ENCODE measurements around the gene TARS3. TPM values are rescaled to one million over a fixed set of nuclear protein-coding genes. Genes with fewer than 3 reads are reported as not detected.
"Not testable (repeated sequence)": the region's sequence is repeated elsewhere in the genome, so short reads cannot be mapped to it uniquely, and the experiment has no call there.

Gene TARS3
- total RNA-seq (10 to 100 TPM; 31.6 to 40.2 (median 35.7) TPM), polyA plus RNA-seq (10 to 100 TPM; 11.1 to 38.0 (median 21.1) TPM)
- long read RNA-seq, donor 1, transcript TARSL2-201 (19 exons, 3,610 nt), result major isoform, 54 of 67 reads
- long read RNA-seq, donor 1, partial matches to known transcripts, result 6 of 67 reads
- long read RNA-seq, donor 1, other reads (novel, unspliced or antisense), result 5 of 67 reads
- long read RNA-seq, donor 2, transcript TARSL2-201 (19 exons, 3,610 nt), result major isoform, 106 of 161 reads
- long read RNA-seq, donor 2, transcript TARSL2-202 (20 exons, 2,774 nt), result minor isoform, 9 of 161 reads
- long read RNA-seq, donor 2, partial matches to known transcripts, result 29 of 161 reads
- long read RNA-seq, donor 2, other reads (novel, unspliced or antisense), result 17 of 161 reads

GRCh38 chr15:101723874-101724674, at the start of gene TARS3:
Gene TARS3, minus strand, starts transcription at chr15:101724473. Its CDS starts 86 bp downstream, at chr15:101724387.
- Histone ChIP-seq H3K9me3 (no peaks in the 10 kb centered on the region), H3K27me3 (ENCODE audit: insufficient read depth in 3 of 3, low read length in 2 of 3) (no peaks in the 10 kb centered on the region), H3K4me1 (no peaks in the 10 kb centered on the region), H3K27ac (peak within 1 kb of the TSS; percentile 92), H3K36me3 (ENCODE audit: insufficient read depth in 1 of 2, low read depth in 1 of 2) (peaks cover 3 to 34% of the 10 kb centered on the region in 2 donors), H3K4me3 (peak within 1 kb of the TSS; percentile 73)
- DNase-seq (peak; percentile 97 to 98), ATAC-seq (peak; percentile 97 to 98 (median 98))
- WGBS, 3 donors, result 1% methylated on average over 61 to 93 of the region's 93 CpGs
- intact Hi-C loops (cut with DNase I), result no loop called here
- TF ChIP-seq CTCF (IDR thresholded peaks at IDR 0.05), result no peak

- whole genome bisulfite sequencing, 3 donors, result 50 to 67% (median 58%) methylated on average over 7 of the region's 7 CpGs
- H3K27ac ChIP-seq, result no peak overlapping the region
- DNase-seq (no peak), ATAC-seq (no peak)
- H3K4me1 ChIP-seq, result no peaks in the 10 kb centered on the region
- intact Hi-C loops (cut with DNase I), result no loop called here
- H3K4me3 ChIP-seq, result no peak overlapping the region
- H3K27me3 ChIP-seq (ENCODE audit: insufficient read depth in 3 of 3, low read length in 2 of 3), result no peaks in the 10 kb centered on the region
- no peaks in the 10 kb centered on the region for H3K9me3 ChIP-seq
- no peak for TF ChIP-seq CTCF (IDR thresholded peaks at IDR 0.05)
- no peaks in the 10 kb centered on the region for H3K36me3 ChIP-seq (ENCODE audit: insufficient read depth in 1 of 2, low read depth in 1 of 2)
Measured at GRCh38 chr15:101773496-101774100, 49.3 kb upstream of the TARS3 start.

GRCh38 chr15:101772921-101773320, 48.6 kb upstream of the TARS3 start:
- TF ChIP-seq CTCF (IDR thresholded peaks at IDR 0.05), result no peak
- Histone ChIP-seq H3K36me3 (ENCODE audit: insufficient read depth in 1 of 2, low read depth in 1 of 2) (no peaks in the 10 kb centered on the region), H3K27me3 (ENCODE audit: insufficient read depth in 3 of 3, low read length in 2 of 3) (no peaks in the 10 kb centered on the region), H3K9me3 (no peaks in the 10 kb centered on the region), H3K4me3 (no peak overlapping the region), H3K27ac (no peak overlapping the region), H3K4me1 (no peaks in the 10 kb centered on the region)
- DNase-seq, result no peak
- WGBS, 3 donors, result 86 to 93% (median 88%) methylated on average over 8 of the region's 8 CpGs
- intact Hi-C loops (cut with DNase I), result no loop called here
- ATAC-seq, result no peak

GRCh38 chr15:101767083-101767640, 42.9 kb upstream of the TARS3 start:
- H3K4me3 ChIP-seq; DNase-seq; H3K36me3 ChIP-seq (ENCODE audit: insufficient read depth in 1 of 2, low read depth in 1 of 2); H3K27me3 ChIP-seq (ENCODE audit: insufficient read depth in 3 of 3, low read length in 2 of 3); H3K9me3 ChIP-seq; H3K27ac ChIP-seq; intact Hi-C loops (cut with DNase I); H3K4me1 ChIP-seq; ATAC-seq: not testable (repeated sequence)
- 81 to 93% (median 86%) methylated on average over 5 to 8 of the region's 11 CpGs for WGBS, 3 donors
